Kasumi-1 (cell line): ENCODE results near the gene TEAD4.

Source experiments
- DNase-seq, 2 experiments: peaks; one replicate each; lab custom pipeline; 2025; lab: John Stamatoyannopoulos, UW

The TEAD4 gene

GRCh38 chr12:3032770-3033538 lies 73.8 kb downstream of the TEAD4 start:
- DNase-seq, result no peak

- no peak for DNase-seq
Observed at GRCh38 chr12:3033539-3033867, 74.3 kb downstream of the TEAD4 start.

GRCh38 chr12:3034067-3034750 lies 75.0 kb downstream of the TEAD4 start:
- DNase-seq, result peak; percentile 33 to 43

GRCh38 chr12:3035171-3035570 lies 76.0 kb downstream of the TEAD4 start:
- DNase-seq, result no peak

GRCh38 chr12:3035815-3036702 lies 76.9 kb downstream of the TEAD4 start:
- DNase-seq, result no peak

- no peak for DNase-seq
Observed at GRCh38 chr12:3036901-3037600, 77.9 kb downstream of the TEAD4 start.

GRCh38 chr12:3038166-3038565 lies 79.0 kb downstream of the TEAD4 start:
- no peak for DNase-seq

- no peak for DNase-seq
Observed at GRCh38 chr12:3038926-3039510, 79.8 kb downstream of the TEAD4 start.

- DNase-seq, result no peak
Observed at GRCh38 chr12:3040026-3040656, 80.9 kb downstream of the TEAD4 start.

GRCh38 chr12:3040663-3041544 lies 81.7 kb downstream of the TEAD4 start:
- no peak for DNase-seq

GRCh38 chr12:3041558-3042164 lies 82.5 kb downstream of the TEAD4 start:
- peak; percentile 54 to 60 for DNase-seq

GRCh38 chr12:3042394-3042793 lies 83.2 kb downstream of the TEAD4 start:
- no peak for DNase-seq

- DNase-seq, result no peak
Observed at GRCh38 chr12:3042826-3043225, 83.6 kb downstream of the TEAD4 start.

GRCh38 chr12:3043406-3043805 lies 84.2 kb downstream of the TEAD4 start:
- DNase-seq, result no peak

- DNase-seq, result no peak
Observed at GRCh38 chr12:3044141-3044630, 85.0 kb downstream of the TEAD4 start.

- no peak for DNase-seq
Observed at GRCh38 chr12:3045494-3045893, 86.3 kb downstream of the TEAD4 start.

GRCh38 chr12:3045989-3046388 lies 86.8 kb downstream of the TEAD4 start:
- DNase-seq, result no peak

GRCh38 chr12:3046441-3047200 lies 87.4 kb downstream of the TEAD4 start:
- no peak for DNase-seq

GRCh38 chr12:3047961-3048360 lies 88.8 kb downstream of the TEAD4 start:
- no peak for DNase-seq
